Measurements from ENCODE around the gene CYTH1.

Gene CYTH1

DNA sequence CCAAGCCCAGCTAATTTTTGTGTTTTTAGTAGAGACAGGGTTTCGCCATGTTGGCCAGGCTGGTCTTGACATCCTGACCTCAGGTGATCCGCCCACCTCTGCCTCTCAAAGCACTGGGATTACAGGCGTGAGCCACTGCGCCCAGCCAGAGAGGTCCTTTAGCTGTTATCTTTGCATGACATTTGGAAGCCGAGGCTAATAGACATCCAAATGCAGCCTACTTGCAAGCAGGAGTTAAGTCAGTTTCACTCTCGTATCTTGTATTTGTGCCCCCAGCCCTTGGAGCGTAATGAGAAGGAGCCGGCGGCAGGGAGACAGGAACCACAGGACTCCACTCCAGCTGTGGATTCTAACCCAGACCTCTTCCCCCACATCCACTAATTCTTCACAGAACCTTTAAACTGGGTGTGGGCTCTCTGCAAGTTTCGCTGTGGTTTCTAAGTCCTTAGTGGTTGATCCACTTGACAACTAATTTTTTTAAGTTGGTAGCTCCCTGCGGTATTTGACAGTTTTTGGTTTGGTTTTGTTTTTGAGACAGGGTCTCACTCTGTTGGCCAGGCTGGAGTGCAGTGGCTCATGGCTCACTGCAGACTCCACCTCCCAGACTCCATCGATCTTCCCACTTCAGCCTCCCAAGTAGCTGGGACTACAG lies 3.1 kb upstream of the CYTH1 start:
- Histone ChIP-seq H3K9me3 (ENCODE audit: control insufficient read depth, insufficient read depth, low read depth, low read length) (no peaks in the 10 kb centered on the region), H3K4me1 (ENCODE audit: control insufficient read depth, insufficient read depth, low read length) (no peaks in the 10 kb centered on the region), H3K4me3 (ENCODE audit: low read depth, low read length) (no peak overlapping the region), H3K27ac (ENCODE audit: extremely low read depth, low read depth, low read length) (no peak overlapping the region), H3K36me3 (ENCODE audit: control insufficient read depth in 2 of 2, insufficient read depth in 1 of 2, low read length in 2 of 2) (peaks cover 0 to 8% of the 10 kb centered on the region in 2 experiments; a peak in 2 of 3 replicates)
- ChIA-PET CTCF (interaction anchor here (1.1 to 1.2 kb wide), 2 partner anchors 11 to 205 kb away, joined by 3 read pairs; no protein-coding TSS in a partner anchor), POLR2A (no interaction called here)
- TF ChIP-seq ZNF148 (tag by site-specific recombination; IDR thresholded peaks at IDR 0.05; ENCODE audit: borderline replicate concordance) (no peak), ZNF121 (tag by site-specific recombination; IDR thresholded peaks at IDR 0.05) (peak; percentile 72)
- TF ChIP-seq, protein P1, sequence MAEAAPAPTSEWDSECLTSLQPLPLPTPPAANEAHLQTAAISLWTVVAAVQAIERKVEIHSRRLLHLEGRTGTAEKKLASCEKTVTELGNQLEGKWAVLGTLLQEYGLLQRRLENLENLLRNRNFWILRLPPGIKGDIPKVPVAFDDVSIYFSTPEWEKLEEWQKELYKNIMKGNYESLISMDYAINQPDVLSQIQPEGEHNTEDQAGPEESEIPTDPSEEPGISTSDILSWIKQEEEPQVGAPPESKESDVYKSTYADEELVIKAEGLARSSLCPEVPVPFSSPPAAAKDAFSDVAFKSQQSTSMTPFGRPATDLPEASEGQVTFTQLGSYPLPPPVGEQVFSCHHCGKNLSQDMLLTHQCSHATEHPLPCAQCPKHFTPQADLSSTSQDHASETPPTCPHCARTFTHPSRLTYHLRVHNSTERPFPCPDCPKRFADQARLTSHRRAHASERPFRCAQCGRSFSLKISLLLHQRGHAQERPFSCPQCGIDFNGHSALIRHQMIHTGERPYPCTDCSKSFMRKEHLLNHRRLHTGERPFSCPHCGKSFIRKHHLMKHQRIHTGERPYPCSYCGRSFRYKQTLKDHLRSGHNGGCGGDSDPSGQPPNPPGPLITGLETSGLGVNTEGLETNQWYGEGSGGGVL (tag by site-specific recombination; IDR thresholded peaks at IDR 0.05): no peak

- peaks cover 0 to 4% of the 10 kb centered on the region in 2 experiments; a peak in 1 of 3 replicates for H3K36me3 ChIP-seq (ENCODE audit: control insufficient read depth in 2 of 2, insufficient read depth in 1 of 2, low read length in 2 of 2)
- no peak overlapping the region for H3K4me3 ChIP-seq (ENCODE audit: low read depth, low read length)
- H3K27ac ChIP-seq (ENCODE audit: extremely low read depth, low read depth, low read length): no peak overlapping the region
- CTCF ChIA-PET: interaction anchor here (0.5 to 1.2 kb wide), 5 partner anchors 15 to 1804 kb away, joined by 3 to 6 read pairs (median 3); no protein-coding TSS in a partner anchor
- TF ChIP-seq ZSCAN23 (tag by site-specific recombination; IDR thresholded peaks at IDR 0.05): no peak
- TF ChIP-seq ZNF549 (tag by site-specific recombination; IDR thresholded peaks at IDR 0.05): no peak
- no peak for TF ChIP-seq KLF16 (tag by site-specific recombination; IDR thresholded peaks at IDR 0.05)
- no peak for TF ChIP-seq ZBTB20 (tag by site-specific recombination; IDR thresholded peaks at IDR 0.05)
- TF ChIP-seq, protein P2, sequence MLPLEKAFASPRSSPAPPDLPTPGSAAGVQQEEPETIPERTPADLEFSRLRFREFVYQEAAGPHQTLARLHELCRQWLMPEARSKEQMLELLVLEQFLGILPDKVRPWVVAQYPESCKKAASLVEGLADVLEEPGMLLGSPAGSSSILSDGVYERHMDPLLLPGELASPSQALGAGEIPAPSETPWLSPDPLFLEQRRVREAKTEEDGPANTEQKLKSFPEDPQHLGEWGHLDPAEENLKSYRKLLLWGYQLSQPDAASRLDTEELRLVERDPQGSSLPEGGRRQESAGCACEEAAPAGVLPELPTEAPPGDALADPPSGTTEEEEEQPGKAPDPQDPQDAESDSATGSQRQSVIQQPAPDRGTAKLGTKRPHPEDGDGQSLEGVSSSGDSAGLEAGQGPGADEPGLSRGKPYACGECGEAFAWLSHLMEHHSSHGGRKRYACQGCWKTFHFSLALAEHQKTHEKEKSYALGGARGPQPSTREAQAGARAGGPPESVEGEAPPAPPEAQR (tag by site-specific recombination; IDR thresholded peaks at IDR 0.05): no peak
- TF ChIP-seq TSHZ1 (tag by site-specific recombination; IDR thresholded peaks at IDR 0.05; ENCODE audit: borderline replicate concordance): no peak
- no peak for TF ChIP-seq ZNF560 (tag by site-specific recombination; IDR thresholded peaks at IDR 0.05; ENCODE audit: borderline replicate concordance)
- TF ChIP-seq, protein P3, sequence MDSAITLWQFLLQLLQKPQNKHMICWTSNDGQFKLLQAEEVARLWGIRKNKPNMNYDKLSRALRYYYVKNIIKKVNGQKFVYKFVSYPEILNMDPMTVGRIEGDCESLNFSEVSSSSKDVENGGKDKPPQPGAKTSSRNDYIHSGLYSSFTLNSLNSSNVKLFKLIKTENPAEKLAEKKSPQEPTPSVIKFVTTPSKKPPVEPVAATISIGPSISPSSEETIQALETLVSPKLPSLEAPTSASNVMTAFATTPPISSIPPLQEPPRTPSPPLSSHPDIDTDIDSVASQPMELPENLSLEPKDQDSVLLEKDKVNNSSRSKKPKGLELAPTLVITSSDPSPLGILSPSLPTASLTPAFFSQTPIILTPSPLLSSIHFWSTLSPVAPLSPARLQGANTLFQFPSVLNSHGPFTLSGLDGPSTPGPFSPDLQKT (IDR thresholded peaks at IDR 0.05; ENCODE audit: borderline replicate concordance, low read depth, low read length): no peak
- no peaks in the 10 kb centered on the region for H3K4me1 ChIP-seq (ENCODE audit: control insufficient read depth, insufficient read depth, low read length)
- POLR2A ChIA-PET: interaction anchor here (1.0 kb wide), 1 partner anchor 10 kb away, joined by 3 read pairs; no protein-coding TSS in a partner anchor
- no peaks in the 10 kb centered on the region for H3K9me3 ChIP-seq (ENCODE audit: control insufficient read depth, insufficient read depth, low read depth, low read length)
Observed at GRCh38 chr17:78784352-78784751, 2.3 kb upstream of the CYTH1 start.

Data from HEK293 (cell line).